Measurements from ENCODE around the gene ATXN7L1.

Gene ATXN7L1

GRCh38 chr7:105581066-105581811 lies 295.2 kb downstream of the ATXN7L1 start, which contains the start of gene EFCAB10 (continued):
- TF ChIP-seq ZNF660 (tag by site-specific recombination; IDR thresholded peaks at IDR 0.05) (peak; percentile 26; the same call in 1 of the 2 replicates), ZBTB10 (tag by site-specific recombination; IDR thresholded peaks at IDR 0.05) (no peak), INSM2 (tag by site-specific recombination; IDR thresholded peaks at IDR 0.05) (peak; percentile 57), PRDM1 (tag by site-specific recombination; IDR thresholded peaks at IDR 0.05) (0 out of 2 replicates have a peak, but pooled peaks have one; percentile 39), OVOL3 (tag by site-specific recombination; IDR thresholded peaks at IDR 0.05) (no peak), GLI4 (tag by site-specific recombination; IDR thresholded peaks at IDR 0.05) (no peak), ZNF416 (tag by site-specific recombination; IDR thresholded peaks at IDR 0.05) (no peak), ZSCAN18 (tag by site-specific recombination; IDR thresholded peaks at IDR 0.05) (no peak), ZNF335 (tag by site-specific recombination; conservative IDR thresholded peaks at IDR 0.05) (peak; percentile 83), ZNF555 (tag by site-specific recombination; conservative IDR thresholded peaks at IDR 0.05) (no peak), YY2 (tag by site-specific recombination; IDR thresholded peaks at IDR 0.05) (no peak), RBAK (tag by site-specific recombination; IDR thresholded peaks at IDR 0.05) (no peak), MZF1 (tag by site-specific recombination; IDR thresholded peaks at IDR 0.05; ENCODE audit: borderline replicate concordance) (peak; percentile 42; the same call in 1 of the 2 replicates), ZNF707 (tag by site-specific recombination; IDR thresholded peaks at IDR 0.05) (no peak), ZFP69B (tag by site-specific recombination; IDR thresholded peaks at IDR 0.05) (no peak), ZNF561 (tag by site-specific recombination; IDR thresholded peaks at IDR 0.05; ENCODE audit: borderline replicate concordance) (peak; percentile 83), ZNF37A (tag by site-specific recombination; IDR thresholded peaks at IDR 0.05) (no peak), HIC1 (tag by site-specific recombination; IDR thresholded peaks at IDR 0.05) (0 out of 2 replicates have a peak, but pooled peaks have one; percentile 36), ZNF843 (tag by site-specific recombination; IDR thresholded peaks at IDR 0.05) (no peak), SALL2 (tag by site-specific recombination; IDR thresholded peaks at IDR 0.05; ENCODE audit: borderline replicate concordance) (no peak), ZNF513 (tag by site-specific recombination; IDR thresholded peaks at IDR 0.05) (no peak), ZBTB8A (tag by site-specific recombination; IDR thresholded peaks at IDR 0.05) (peak; percentile 33; the same call in 1 of the 2 replicates), HOXA7 (CRISPR knock-in tag; IDR thresholded peaks at IDR 0.05; ENCODE audit: borderline replicate concordance) (no peak), ZNF629 (tag by site-specific recombination; IDR thresholded peaks at IDR 0.05) (peak; percentile 60), ZNF704 (tag by site-specific recombination; IDR thresholded peaks at IDR 0.05) (no peak)

Measured in HEK293 (cell line).